Esophagus muscularis mucosa (tissue), 4 donors: ENCODE data around the gene PRMT3.

Source experiments
- EP300 ChIP-seq: sonication (generic); formaldehyde crosslinking; IDR thresholded peaks from one replicate; pipeline ENCODE4 v1.6.1; 2017; ENCODE audit warnings: antibody characterized with exemption
- POLR2A ChIP-seq: fragments of 450-650 bp; IDR thresholded peaks from one replicate; pipeline ENCODE4 v1.6.1; 2017; ENCODE audit warnings: antibody characterized with exemption, moderate library complexity, mild to moderate bottlenecking, low read depth
- TF ChIP-seq, protein P1 (sequence below), 3 experiments: fragments of 200-600 bp in 2 of 3; fragments of 450-650 bp in 1 of 3; sonication (generic) in 2 of 3; IDR thresholded peaks; one replicate each; pipeline ENCODE4 v1.5.1; 2017 to 2019; ENCODE audit warnings: antibody characterized with exemption in 3 of 3, mild to moderate bottlenecking in 2 of 3, moderate library complexity in 1 of 3

- TF ChIP-seq, protein P1, sequence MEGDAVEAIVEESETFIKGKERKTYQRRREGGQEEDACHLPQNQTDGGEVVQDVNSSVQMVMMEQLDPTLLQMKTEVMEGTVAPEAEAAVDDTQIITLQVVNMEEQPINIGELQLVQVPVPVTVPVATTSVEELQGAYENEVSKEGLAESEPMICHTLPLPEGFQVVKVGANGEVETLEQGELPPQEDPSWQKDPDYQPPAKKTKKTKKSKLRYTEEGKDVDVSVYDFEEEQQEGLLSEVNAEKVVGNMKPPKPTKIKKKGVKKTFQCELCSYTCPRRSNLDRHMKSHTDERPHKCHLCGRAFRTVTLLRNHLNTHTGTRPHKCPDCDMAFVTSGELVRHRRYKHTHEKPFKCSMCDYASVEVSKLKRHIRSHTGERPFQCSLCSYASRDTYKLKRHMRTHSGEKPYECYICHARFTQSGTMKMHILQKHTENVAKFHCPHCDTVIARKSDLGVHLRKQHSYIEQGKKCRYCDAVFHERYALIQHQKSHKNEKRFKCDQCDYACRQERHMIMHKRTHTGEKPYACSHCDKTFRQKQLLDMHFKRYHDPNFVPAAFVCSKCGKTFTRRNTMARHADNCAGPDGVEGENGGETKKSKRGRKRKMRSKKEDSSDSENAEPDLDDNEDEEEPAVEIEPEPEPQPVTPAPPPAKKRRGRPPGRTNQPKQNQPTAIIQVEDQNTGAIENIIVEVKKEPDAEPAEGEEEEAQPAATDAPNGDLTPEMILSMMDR (IDR thresholded peaks at IDR 0.05) = no peak
- TF ChIP-seq EP300 (no peak), POLR2A (no peak)
Observed at GRCh38 chr11:20376162-20376730, 11.3 kb upstream of the PRMT3 start.
